HG03442 (cell line): ENCODE measurements around the gene ITIH6.
"Not testable (repeated sequence)": the region's sequence is repeated elsewhere in the genome, so short reads cannot be mapped to it uniquely, and the experiment has no call there.

Experiments used
- ATAC-seq: cut with Tn5 transposase; IDR thresholded peaks from one replicate; pipeline ENCODE4 v1.9.1; 2021; ENCODE audit warnings: mild to moderate bottlenecking, moderate library complexity; ENCODE audit not compliant: unreplicated experiment

Gene ITIH6

DNA sequence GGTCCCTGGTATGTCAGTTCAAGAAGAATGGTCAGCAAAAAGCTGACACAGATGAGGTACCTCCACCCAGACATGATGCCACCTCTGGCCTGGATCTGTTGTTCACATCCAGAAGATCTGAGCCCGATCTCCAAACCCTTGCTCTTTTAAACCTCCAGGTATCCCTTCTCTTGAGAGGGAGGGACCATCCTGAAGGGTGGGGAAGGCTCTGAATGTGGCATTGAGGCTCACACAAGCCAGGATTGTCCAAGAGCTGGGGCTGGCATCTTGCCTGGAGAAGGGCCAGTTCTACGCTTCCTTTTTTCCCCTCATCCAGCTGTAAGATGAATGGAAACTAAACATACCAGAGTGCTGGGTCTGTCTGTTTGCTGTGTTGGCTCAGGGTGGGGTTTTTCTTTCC lies at the start of gene ITIH6:
Gene ITIH6 (minus strand): TSS at position 119 of the 400 bp plus-strand sequence. CDS start 45 bp downstream, at position 74.
- no peak for ATAC-seq

GRCh38 chrX:54847700-54848099 lies 49.6 kb upstream of the ITIH6 start:
- ATAC-seq = not testable (repeated sequence)

DNA sequence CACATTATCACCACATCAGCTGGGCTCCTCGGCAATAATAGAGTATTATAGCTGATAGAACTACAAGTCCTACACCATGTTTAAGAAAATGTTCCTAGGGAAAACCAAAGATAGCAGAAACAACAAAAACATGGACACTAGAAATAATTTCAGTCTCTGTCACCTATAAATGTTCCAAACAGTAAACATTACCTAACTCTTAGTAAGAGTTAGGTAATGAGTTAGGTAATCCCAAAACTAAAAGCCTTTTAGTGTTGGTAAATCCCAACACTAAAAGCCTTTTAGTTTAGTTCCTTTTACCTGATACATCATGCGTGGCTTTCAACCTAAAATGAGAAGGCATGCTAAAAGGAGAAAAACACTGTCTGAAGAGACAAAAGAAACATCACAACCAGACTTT lies 45.0 kb upstream of the ITIH6 start:
- ATAC-seq = no peak

GRCh38 chrX:54842607-54843006 lies 44.6 kb upstream of the ITIH6 start:
- no peak for ATAC-seq

DNA sequence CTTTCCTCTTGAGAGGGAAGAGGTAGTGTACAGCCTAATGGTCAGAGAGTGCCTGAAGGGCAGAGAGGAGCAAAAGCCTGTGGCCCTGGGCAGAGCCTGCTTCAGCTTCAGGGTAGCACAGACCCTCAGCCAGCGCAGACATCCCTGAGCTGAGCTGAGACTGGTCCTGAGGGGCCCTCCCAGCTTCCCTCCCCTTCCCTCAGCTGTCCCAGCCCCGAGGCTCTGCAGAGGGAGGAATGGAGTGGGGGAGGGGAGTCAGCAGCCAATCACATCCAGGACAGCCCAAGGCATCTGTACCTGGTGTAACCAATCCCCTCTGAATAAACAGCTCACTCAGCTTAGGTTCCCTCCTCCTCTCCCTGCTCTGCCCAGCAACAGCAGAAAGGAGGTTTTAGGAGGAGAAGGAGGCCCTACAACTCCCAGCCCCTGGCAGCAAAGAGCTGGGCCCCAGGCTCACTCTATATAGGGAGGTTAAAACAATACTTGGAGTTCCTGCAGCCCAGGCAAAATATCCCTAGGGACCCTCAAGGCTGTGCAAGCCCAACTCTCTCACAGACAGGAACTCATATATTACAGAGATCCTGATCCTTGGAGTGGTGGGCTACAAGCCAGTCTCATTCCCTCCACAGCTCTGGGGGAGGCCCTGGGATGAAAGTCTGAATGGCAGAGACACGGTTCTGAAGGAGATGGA lies 43.3 kb upstream of the ITIH6 start:
- not testable (repeated sequence) for ATAC-seq

- no peak for ATAC-seq
These were observed 40.5 kb upstream of the ITIH6 start for GRCh38 chrX:54838583-54838982.

- ATAC-seq = no peak
These were observed 28.5 kb upstream of the ITIH6 start for GRCh38 chrX:54826598-54826997.

GRCh38 chrX:54825716-54826438 lies 27.8 kb upstream of the ITIH6 start:
- ATAC-seq = no peak

DNA sequence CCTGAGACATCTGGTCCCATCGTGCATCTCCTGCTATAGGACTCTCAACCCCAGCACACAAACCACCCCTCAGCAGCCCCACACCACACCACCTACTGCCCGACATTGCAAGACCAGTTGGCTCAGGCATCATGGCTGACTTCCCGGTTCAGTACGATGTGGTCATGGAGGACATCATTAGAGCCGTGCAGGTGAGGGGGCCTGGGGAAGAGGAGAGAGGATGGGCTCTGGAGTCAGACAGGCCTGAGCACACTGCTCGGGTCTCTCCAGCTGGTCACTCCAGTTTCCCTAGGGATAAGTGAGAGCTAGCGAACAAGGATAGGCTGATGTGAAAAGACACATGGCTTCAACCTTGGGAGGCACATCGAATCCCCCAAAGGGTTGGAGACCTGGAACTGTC lies 26.7 kb upstream of the ITIH6 start:
- no peak for ATAC-seq

- ATAC-seq = no peak
These were observed 26.1 kb upstream of the ITIH6 start for GRCh38 chrX:54824195-54824594.

DNA sequence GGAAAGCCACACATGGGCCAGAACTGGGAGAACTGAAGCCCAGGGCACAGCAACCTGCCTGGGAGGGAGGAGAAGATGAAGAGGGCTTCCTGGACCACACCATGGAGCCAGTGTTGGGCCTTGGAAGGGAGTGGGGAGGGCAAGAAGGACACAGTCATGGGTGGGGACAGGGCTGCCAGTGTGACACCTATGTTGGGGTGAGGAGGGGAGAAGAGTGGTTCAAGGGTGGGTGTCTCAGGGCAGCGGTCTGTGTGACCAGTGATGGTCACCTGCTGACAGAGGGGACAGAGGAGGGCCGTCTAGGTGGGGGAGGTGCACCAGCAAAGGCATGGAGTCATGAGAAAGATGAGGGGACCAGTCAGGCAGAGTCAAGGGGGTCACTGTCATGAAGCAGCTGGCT lies 23.3 kb upstream of the ITIH6 start:
- no peak for ATAC-seq

GRCh38 chrX:54820737-54821136 lies 22.7 kb upstream of the ITIH6 start:
- no peak for ATAC-seq

DNA sequence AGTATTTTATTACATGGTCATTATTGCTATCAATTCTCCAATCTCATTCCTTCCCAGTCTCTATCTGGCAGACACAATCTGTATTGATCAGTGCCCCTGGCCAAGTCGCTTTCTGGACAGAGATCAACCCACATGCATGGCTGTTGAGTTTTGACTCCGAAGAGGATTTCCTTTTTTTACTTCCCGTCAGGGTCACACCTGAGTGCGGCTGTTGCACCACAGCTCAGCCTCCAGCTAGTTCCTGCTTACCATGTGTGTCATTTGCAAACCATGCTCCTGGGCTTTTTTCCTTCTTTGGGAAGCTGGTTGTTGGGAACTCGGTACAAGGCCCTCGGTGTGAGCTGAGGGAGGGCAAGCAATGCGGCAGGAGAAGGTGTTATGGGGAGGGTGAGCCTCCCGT lies 21.1 kb upstream of the ITIH6 start:
- ATAC-seq = no peak

DNA sequence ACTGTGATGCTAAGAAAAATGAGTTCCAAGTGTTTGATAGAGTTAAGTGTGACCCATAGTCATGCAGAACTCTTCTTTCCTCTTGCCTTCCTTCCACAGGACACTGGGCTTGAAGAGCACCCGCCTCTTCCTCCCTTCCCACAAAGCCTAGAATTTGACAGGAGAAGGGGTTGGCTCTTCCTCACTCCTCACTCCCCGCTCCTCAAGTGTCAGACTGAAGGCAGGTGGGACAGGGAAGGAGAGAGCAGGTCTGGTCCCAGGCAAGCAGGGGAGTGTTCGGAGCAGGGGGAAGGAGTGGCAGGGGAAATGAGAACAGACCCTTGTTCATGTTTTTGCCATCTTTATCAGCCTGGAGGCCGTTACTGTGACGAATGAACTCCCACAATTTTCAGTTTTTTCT lies 20.2 kb upstream of the ITIH6 start:
- no peak for ATAC-seq

- ATAC-seq = no peak
These were observed 19.3 kb upstream of the ITIH6 start for GRCh38 chrX:54817220-54817820.

- ATAC-seq = no peak
These were observed 14.3 kb upstream of the ITIH6 start for GRCh38 chrX:54812306-54812705.

DNA sequence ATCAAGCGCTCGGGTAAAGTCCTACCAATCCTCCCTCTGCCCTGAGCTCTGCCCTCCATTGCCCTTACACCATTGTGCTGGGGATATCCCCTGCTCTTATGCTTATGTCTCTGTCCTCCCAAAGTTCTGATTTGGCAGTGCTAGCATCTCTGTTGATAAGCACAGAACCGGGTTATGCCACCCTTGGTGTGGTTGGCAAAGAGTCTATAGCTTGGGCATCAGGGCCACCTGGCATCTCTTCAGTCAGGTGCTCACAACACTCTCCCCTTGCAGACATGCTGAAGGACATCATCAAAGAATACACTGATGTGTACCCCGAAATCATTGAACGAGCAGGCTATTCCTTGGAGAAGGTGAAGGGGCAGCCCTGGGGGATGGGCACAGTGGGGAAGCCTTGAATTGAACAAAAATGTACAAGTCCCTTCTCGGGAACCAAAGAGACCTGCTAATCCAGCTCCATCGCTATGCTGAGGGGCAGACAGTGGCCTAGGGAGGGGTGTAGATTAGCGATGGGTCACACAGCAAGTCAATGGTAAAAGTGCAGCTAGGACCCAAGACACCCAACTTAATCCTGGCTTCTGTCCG lies 13.3 kb upstream of the ITIH6 start:
- no peak for ATAC-seq

DNA sequence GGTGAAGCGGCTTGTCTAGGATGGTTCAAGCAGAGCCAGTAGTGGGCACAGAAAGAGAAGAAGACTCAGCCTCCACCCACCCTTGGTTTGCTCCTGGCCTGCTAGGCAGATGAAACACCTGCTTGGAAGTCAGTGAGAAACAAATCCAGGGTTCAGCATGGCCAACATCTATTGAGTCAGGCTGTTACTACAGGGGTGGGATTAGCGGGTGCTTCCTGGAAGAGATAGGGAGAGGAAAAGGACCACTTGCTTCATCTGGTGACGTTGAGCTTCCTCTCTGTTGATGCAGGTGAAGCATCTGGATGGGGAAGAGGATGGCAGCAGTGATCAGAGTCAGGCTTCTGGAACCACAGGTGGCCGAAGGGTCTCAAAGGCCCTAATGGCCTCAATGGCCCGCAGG lies 12.5 kb upstream of the ITIH6 start:
- ATAC-seq = no peak

- ATAC-seq = peak; percentile 90
These were observed 10.8 kb upstream of the ITIH6 start for GRCh38 chrX:54808605-54809483.

GRCh38 chrX:54808109-54808604 lies 10.1 kb upstream of the ITIH6 start:
- ATAC-seq = no peak
